WTC11 (cell line): ENCODE measurements around the gene CORO2B.

Experiments used
- CREB1 ChIP-seq: sonication (generic); formaldehyde crosslinking; IDR thresholded peaks from 2 replicates; pipeline ENCODE4 v1.8.0; 2023; ENCODE audit warnings: mild to moderate bottlenecking, missing genetic modification reagents
- EMX1 ChIP-seq: fragments of 250-450 bp; sonication (Bioruptor Pico); IDR thresholded peaks from 2 replicates; pipeline ENCODE4 v1.8.0; 2021; ENCODE audit warnings: mild to moderate bottlenecking
- TEAD1 ChIP-seq: sonication (generic); formaldehyde crosslinking; IDR thresholded peaks from 2 replicates; pipeline ENCODE4 v1.8.0; 2022; ENCODE audit warnings: mild to moderate bottlenecking, missing genetic modification reagents
- TP53 ChIP-seq: sonication (generic); formaldehyde crosslinking; IDR thresholded peaks from 2 replicates; pipeline ENCODE4 v1.8.1; 2023; ENCODE audit warnings: mild to moderate bottlenecking, missing genetic modification reagents
- TF ChIP-seq, protein P1 (sequence below): fragments of 200-600 bp; IDR thresholded peaks from 2 replicates; pipeline ENCODE4 v1.8.0; 2022; ENCODE audit warnings: antibody characterized with exemption

DNA sequence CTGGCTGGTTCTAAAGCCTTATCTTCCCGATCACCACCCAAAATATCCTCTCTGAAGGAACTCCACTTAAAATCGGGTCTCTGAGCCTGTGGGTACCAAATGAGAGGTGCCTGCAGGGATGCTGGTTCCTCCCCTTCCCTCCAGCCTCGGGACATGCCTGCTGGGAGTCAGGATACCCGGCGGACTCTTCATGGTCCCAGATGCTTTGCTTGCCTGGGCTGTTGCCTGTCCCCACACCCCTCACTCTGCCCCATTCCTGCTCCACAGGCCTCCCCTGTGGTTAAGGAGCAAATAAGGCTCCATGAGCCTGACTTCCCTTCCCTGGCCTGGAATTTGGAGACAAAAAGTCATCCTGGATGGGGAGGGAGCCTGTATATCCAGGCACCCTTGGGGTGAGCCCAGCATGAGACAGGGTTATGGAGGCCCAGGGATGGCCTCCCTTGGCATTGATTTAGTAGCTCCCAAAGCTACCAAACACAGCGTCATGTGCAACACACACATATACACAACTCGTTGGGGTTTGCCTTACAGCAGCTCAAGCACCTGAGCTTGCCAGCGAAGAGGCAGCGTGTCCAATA lies 12.3 kb upstream of the CORO2B start:
- no peak for TF ChIP-seq EMX1
- no peak for TF ChIP-seq TP53
- no peak for TF ChIP-seq CREB1 (CRISPR knock-in tag)
- no peak for TF ChIP-seq TEAD1 (CRISPR knock-in tag)
- TF ChIP-seq, protein P1, sequence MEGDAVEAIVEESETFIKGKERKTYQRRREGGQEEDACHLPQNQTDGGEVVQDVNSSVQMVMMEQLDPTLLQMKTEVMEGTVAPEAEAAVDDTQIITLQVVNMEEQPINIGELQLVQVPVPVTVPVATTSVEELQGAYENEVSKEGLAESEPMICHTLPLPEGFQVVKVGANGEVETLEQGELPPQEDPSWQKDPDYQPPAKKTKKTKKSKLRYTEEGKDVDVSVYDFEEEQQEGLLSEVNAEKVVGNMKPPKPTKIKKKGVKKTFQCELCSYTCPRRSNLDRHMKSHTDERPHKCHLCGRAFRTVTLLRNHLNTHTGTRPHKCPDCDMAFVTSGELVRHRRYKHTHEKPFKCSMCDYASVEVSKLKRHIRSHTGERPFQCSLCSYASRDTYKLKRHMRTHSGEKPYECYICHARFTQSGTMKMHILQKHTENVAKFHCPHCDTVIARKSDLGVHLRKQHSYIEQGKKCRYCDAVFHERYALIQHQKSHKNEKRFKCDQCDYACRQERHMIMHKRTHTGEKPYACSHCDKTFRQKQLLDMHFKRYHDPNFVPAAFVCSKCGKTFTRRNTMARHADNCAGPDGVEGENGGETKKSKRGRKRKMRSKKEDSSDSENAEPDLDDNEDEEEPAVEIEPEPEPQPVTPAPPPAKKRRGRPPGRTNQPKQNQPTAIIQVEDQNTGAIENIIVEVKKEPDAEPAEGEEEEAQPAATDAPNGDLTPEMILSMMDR = no peak
